MCF 10A (cell line): ENCODE data around the gene TMCC1. TPM values are rescaled to one million over a fixed set of nuclear protein-coding genes. Genes with fewer than 3 reads are reported as not detected.
A peak's percentile ranks its signal among the peaks of the same experiment; 100 is the strongest.
"Not testable (repeated sequence)": the region's sequence is repeated elsewhere in the genome, so short reads cannot be mapped to it uniquely, and the experiment has no call there.

Experiments used
- BruUV-seq: library from RNA; stranded (reverse); fragments of 400-500 nt; replicated peaks from 2 replicates; lab custom pipeline; 2021; lab: Mats Ljungman, UMichigan
- CTCF ChIA-PET: fragments of 300-600 bp; sonication (Branson Sonifier 250); formaldehyde crosslinking; extraction: SDS; loops from one replicate; lab custom pipeline; 2021; ENCODE audit warnings: antibody characterized with exemption, inconsistent platforms; lab: Yijun Ruan, JAX
- POLR2A ChIA-PET: fragments of 300-600, 350-650 bp; sonication (Branson Sonifier 250); formaldehyde crosslinking; extraction: SDS; loops from one replicate; lab custom pipeline; 2020; ENCODE audit warnings: antibody characterized with exemption, inconsistent platforms; lab: Yijun Ruan, JAX
- DNase-seq: peaks from one replicate; pipeline ENCODE4 v3.0.0-alpha.2; 2018; ENCODE audit not compliant: unreplicated experiment
- H3K27ac Mint-ChIP-seq: one replicate; pipeline ENCODE4 v1.8.0; 2022; ENCODE audit warnings: mild to moderate bottlenecking, low read depth, mixed read lengths; ENCODE audit not compliant: unreplicated experiment
- H3K27me3 Mint-ChIP-seq: one replicate; pipeline ENCODE4 v1.8.0; 2022; ENCODE audit warnings: mixed read lengths; ENCODE audit not compliant: insufficient read depth, unreplicated experiment
- H3K36me3 Mint-ChIP-seq: one replicate; pipeline ENCODE4 v1.8.0; 2022; ENCODE audit warnings: mild to moderate bottlenecking, moderate library complexity, mixed read lengths; ENCODE audit not compliant: insufficient read depth, unreplicated experiment
- H3K4me1 Mint-ChIP-seq: one replicate; pipeline ENCODE4 v1.8.0; 2022; ENCODE audit warnings: mixed read lengths; ENCODE audit not compliant: insufficient read depth, unreplicated experiment
- H3K4me3 Mint-ChIP-seq: one replicate; pipeline ENCODE4 v1.8.0; 2022; ENCODE audit warnings: mild to moderate bottlenecking, moderate library complexity, mixed read lengths; ENCODE audit not compliant: unreplicated experiment
- H3K9me3 Mint-ChIP-seq: one replicate; pipeline ENCODE4 v1.8.0; 2022; ENCODE audit warnings: mixed read lengths; ENCODE audit not compliant: unreplicated experiment
- intact Hi-C: fragments of 100-400 bp; cut with micrococcal nuclease; formaldehyde crosslinking; loops from 2 replicates; pipeline ENCODE4 v1.14.1; 2022
- total RNA-seq: library from RNA; stranded (reverse); gene quantifications from 2 replicates; pipeline ENCODE4 v1.2.3, GENCODE V29; 2022
- TF ChIP-seq, protein P1 (sequence below): fragments of 200-600 bp; IDR thresholded peaks from one replicate; pipeline ENCODE4 v1.8.0; 2022; ENCODE audit warnings: antibody characterized with exemption, mild to moderate bottlenecking; ENCODE audit not compliant: unreplicated experiment

TMCC1 gene
- total RNA-seq, 1 experiment from 2014 or later, result 31.2 TPM

DNA sequence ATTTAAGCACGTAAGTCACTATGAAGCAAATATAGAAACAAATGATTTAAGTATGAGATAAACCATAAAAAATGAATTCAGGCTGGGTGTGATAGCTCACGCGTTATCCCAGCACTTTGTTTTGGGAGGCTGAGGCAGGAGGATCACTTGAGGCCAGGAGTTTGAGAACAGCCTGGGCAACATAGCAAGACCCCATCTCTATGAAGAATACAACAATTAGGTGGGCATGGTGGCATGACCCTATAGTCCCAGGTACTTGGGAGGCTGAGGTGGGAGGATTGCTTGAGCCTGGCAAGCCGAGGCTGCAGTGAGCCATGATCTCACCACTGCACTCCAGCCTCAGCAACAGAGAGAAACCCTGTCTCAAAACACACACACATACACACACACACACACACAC is 34.2 kb downstream of the TMCC1 start:
- DNase-seq, result no peak
- TF ChIP-seq, protein P1, sequence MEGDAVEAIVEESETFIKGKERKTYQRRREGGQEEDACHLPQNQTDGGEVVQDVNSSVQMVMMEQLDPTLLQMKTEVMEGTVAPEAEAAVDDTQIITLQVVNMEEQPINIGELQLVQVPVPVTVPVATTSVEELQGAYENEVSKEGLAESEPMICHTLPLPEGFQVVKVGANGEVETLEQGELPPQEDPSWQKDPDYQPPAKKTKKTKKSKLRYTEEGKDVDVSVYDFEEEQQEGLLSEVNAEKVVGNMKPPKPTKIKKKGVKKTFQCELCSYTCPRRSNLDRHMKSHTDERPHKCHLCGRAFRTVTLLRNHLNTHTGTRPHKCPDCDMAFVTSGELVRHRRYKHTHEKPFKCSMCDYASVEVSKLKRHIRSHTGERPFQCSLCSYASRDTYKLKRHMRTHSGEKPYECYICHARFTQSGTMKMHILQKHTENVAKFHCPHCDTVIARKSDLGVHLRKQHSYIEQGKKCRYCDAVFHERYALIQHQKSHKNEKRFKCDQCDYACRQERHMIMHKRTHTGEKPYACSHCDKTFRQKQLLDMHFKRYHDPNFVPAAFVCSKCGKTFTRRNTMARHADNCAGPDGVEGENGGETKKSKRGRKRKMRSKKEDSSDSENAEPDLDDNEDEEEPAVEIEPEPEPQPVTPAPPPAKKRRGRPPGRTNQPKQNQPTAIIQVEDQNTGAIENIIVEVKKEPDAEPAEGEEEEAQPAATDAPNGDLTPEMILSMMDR, result no peak
- intact Hi-C loops, result no loop called here
- ChIA-PET CTCF (interaction anchor here (1.0 kb wide), 1 partner anchor 33 kb away, joined by 5 read pairs; no protein-coding TSS in a partner anchor), POLR2A (interaction anchor here (1.6 kb wide), 1 partner anchor 8 kb away, joined by 6 read pairs; no protein-coding TSS in a partner anchor)
- H3K4me3 Mint-ChIP-seq, result no peak overlapping the region
- BruUV-seq, result no TSS peak
- H3K4me1 Mint-ChIP-seq, result no peaks in the 10 kb centered on the region
- peak overlapping the region; percentile 39 for H3K27ac Mint-ChIP-seq
- no peaks in the 10 kb centered on the region for H3K27me3 Mint-ChIP-seq
- H3K9me3 Mint-ChIP-seq, result no peaks in the 10 kb centered on the region
- peaks cover 25% of the 10 kb centered on the region for H3K36me3 Mint-ChIP-seq

DNA sequence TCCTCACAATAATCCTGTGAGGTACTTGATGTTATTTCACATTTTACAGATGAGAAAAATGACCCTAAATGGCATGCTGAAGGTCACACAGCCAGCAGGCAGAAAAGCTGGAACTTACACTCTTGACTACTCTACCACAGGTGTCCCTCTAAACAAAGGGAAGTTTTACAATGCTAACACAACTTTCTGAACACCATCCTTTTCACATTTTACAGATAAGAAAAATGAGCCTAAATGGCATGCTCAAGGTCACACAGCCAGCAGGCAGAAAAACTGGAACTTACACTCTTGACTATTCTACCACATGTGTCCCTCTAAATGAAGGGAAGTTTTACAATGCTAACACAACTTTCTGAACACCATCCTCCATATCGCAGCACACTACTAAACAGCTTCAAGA is 35.6 kb downstream of the TMCC1 start:
- H3K27me3 Mint-ChIP-seq, result no peaks in the 10 kb centered on the region
- no peak for DNase-seq
- no peaks in the 10 kb centered on the region for H3K9me3 Mint-ChIP-seq
- no peak overlapping the region for H3K27ac Mint-ChIP-seq
- intact Hi-C loops, result no loop called here
- no TSS peak for BruUV-seq
- POLR2A ChIA-PET, result interaction anchor here (1.0 to 1.6 kb wide), 3 partner anchors 9 to 36 kb away, joined by 3 to 6 read pairs (median 3); partner anchors contain the start of gene TMCC1
- peaks cover 25% of the 10 kb centered on the region for H3K36me3 Mint-ChIP-seq
- CTCF ChIA-PET, result interaction anchor here (0.7 to 1.8 kb wide), 5 partner anchors 10 to 38 kb away, joined by 3 to 5 read pairs (median 4); no protein-coding TSS in a partner anchor
- H3K4me3 Mint-ChIP-seq, result no peak overlapping the region
- H3K4me1 Mint-ChIP-seq, result no peaks in the 10 kb centered on the region
- TF ChIP-seq, protein P1, result no peak

DNA sequence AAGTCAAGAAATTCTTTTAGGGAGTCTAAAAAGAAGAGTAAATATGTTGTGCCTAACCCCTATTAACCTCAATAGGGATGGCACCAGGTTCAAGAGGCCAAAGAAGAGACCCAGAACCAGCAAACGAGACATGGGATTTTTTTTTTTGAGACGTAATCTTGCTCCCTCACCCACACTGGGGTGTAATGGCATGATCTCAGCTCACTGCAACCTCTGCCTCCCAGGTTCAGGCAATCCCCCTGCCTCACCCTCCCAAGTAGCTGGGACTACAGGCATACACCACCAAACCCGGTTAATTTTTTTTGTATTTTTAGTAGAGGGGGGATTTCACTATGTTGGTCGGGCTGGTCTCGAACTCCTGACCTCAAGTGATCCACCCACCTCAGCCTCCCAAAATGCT is 36.7 kb downstream of the TMCC1 start:
- ChIA-PET POLR2A (interaction anchor here (0.7 to 2.1 kb wide), 6 partner anchors 16 to 1159 kb away, joined by 3 to 12 read pairs (median 4); partner anchors contain the start of gene TMCC1), CTCF (interaction anchor here (0.7 to 1.6 kb wide), 2 partner anchors 22 to 35 kb away, joined by 4 to 5 read pairs; no protein-coding TSS in a partner anchor)
- peaks cover 23% of the 10 kb centered on the region for H3K36me3 Mint-ChIP-seq
- H3K27me3 Mint-ChIP-seq, intact Hi-C loops, H3K9me3 Mint-ChIP-seq, BruUV-seq, DNase-seq, H3K4me3 Mint-ChIP-seq, H3K4me1 Mint-ChIP-seq: not testable (repeated sequence)
- H3K27ac Mint-ChIP-seq, result peak overlapping the region; percentile 75

DNA sequence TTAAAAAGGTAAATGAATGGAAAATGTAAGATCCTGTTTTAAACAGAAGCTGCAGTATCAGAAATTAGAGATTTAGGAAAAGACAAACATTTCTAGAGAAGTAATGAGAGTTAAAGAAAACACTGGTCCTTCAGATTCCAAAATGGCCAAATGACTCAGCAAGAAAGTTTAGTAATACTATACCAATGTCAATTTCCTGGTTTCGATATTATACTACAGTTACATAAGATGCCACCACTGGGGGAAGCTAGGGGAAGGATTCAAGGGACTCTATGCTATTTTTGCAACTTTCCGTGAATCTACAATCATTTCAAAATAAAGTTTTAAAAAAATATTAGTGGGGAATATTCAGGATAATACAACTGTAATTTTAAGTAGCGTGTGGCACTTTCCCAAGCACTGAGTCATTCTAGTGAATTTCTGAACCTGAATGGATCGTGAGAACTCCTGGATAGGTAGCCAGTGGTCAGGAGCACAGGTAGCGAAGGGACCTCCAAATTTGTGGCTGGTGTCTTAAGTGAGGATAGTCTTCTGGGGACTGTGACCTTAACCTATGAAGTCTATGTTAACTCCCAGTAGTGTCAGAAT is 37.6 kb downstream of the TMCC1 start:
- peak overlapping the region; percentile 75 for H3K27ac Mint-ChIP-seq
- peaks cover 26% of the 10 kb centered on the region for H3K36me3 Mint-ChIP-seq
- intact Hi-C loops, result no loop called here
- TF ChIP-seq, protein P1, result no peak
- peak overlapping the region; percentile 25 for H3K4me3 Mint-ChIP-seq
- BruUV-seq, result no TSS peak
- ChIA-PET CTCF (interaction anchor here (0.6 to 1.6 kb wide), 5 partner anchors 14 to 203 kb away, joined by 3 to 5 read pairs (median 3); no protein-coding TSS in a partner anchor), POLR2A (interaction anchor here (0.7 to 2.1 kb wide), 9 partner anchors 11 to 1160 kb away, joined by 3 to 12 read pairs (median 4); partner anchors contain the start of gene TMCC1)
- DNase-seq, result peak; percentile 69
- H3K27me3 Mint-ChIP-seq, result no peaks in the 10 kb centered on the region
- H3K9me3 Mint-ChIP-seq, result no peaks in the 10 kb centered on the region
- H3K4me1 Mint-ChIP-seq, result no peaks in the 10 kb centered on the region
